ENCODE measurements around the gene TYW1. TPM values are rescaled to one million over a fixed set of nuclear protein-coding genes. Genes with fewer than 3 reads are reported as not detected.
"Not testable (repeated sequence)": the region's sequence is repeated elsewhere in the genome, so short reads cannot be mapped to it uniquely, and the experiment has no call there.

The TYW1 gene
- total RNA-seq, 4 donors from 2014 or later, result 19.9 to 34.5 (median 24.3) TPM

- TF ChIP-seq, protein P1, sequence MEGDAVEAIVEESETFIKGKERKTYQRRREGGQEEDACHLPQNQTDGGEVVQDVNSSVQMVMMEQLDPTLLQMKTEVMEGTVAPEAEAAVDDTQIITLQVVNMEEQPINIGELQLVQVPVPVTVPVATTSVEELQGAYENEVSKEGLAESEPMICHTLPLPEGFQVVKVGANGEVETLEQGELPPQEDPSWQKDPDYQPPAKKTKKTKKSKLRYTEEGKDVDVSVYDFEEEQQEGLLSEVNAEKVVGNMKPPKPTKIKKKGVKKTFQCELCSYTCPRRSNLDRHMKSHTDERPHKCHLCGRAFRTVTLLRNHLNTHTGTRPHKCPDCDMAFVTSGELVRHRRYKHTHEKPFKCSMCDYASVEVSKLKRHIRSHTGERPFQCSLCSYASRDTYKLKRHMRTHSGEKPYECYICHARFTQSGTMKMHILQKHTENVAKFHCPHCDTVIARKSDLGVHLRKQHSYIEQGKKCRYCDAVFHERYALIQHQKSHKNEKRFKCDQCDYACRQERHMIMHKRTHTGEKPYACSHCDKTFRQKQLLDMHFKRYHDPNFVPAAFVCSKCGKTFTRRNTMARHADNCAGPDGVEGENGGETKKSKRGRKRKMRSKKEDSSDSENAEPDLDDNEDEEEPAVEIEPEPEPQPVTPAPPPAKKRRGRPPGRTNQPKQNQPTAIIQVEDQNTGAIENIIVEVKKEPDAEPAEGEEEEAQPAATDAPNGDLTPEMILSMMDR (IDR thresholded peaks at IDR 0.05), result no peak
- DNase-seq (ENCODE audit: low spot score) (no peak), ATAC-seq (ENCODE audit: low FRiP score) (no peak)
Observed at GRCh38 chr7:67251986-67252558, 255.4 kb downstream of the TYW1 start.

- not testable (repeated sequence) for ATAC-seq (ENCODE audit: low FRiP score); DNase-seq (ENCODE audit: low spot score)
Observed at GRCh38 chr7:67255076-67255475, 258.4 kb downstream of the TYW1 start.

- not testable (repeated sequence) for ATAC-seq (ENCODE audit: low FRiP score); DNase-seq (ENCODE audit: low spot score)
Observed at GRCh38 chr7:67257779-67258178, 261.1 kb downstream of the TYW1 start.

DNA sequence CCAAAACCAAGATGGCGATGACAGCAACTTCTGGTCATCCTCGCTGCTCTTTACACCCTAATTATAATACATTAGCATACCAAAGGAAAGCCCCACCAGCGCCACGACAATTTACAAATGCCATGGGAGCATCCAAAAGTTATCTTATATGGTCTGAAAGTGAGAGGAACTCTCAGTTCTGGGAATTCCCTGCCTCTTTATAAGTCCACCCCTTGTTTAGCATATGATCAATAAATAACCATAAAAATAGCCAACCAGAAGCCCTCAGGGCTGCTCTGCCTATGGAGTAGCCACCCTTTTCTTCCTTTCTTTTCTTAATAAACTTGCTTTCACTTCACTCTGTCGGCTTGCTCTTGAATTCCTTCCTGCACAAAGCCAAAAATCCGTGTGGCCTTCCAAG lies 262.7 kb downstream of the TYW1 start:
- DNase-seq (ENCODE audit: low spot score); ATAC-seq (ENCODE audit: low FRiP score): not testable (repeated sequence)

DNA sequence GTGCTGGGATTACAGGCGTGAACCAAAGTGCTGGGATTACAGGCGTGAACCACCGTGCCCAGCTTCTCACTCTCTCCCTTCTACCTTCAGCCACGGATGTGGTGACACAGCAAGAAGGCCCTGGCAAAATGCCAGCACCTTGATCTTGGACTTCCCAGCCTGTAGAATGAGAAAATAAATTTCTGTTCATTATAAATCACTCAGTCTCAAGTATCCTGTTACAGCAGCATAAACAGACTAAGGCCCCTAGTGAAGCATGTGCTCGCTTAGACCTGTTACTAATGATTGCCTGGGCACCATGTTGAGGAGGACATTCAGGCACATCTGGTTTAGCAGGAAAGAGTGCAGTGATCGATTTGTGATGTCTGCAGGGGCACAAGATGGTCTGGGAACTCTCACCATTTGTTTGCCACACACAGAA lies 263.5 kb downstream of the TYW1 start:
- DNase-seq (ENCODE audit: low spot score); ATAC-seq (ENCODE audit: low FRiP score): not testable (repeated sequence)

DNA sequence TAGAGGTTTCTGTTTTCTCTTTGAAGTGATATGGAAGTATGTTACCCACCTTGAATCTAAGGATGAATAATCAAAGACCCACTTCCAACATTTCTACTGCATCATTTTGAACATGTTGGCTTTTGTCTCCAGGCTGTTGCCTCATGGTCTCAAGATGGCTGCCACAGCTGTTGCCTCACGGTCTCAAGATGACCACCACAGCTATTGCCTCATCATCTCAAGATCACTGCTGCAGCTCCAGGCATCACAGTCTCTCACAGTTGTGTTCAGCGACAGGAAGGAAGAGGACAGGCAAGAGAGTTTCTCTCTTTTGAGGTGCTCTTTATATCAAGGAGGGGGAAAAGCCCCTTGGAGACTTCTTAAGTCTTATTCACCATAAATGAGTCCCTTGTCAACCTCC lies 267.4 kb downstream of the TYW1 start:
- DNase-seq (ENCODE audit: low spot score); ATAC-seq (ENCODE audit: low FRiP score): not testable (repeated sequence)

DNA sequence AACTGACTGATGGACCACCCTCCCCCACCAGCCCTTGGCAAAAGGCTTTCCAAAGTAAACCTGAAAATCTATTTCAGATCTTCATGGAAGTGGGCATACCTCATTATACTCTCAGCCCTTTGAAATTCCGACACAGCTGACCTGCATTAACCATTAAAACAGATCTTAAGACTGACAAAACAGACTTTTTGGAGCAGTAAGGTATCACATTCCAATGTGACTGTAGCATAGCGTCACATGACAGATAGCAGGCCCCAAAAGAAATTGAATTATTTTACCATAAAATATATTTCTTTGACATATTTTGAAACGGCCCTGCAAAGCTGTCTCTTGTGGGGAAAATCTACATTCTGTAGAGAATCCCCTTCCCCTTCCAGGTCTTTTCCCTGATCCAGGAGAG lies 269.4 kb downstream of the TYW1 start:
- not testable (repeated sequence) for DNase-seq (ENCODE audit: low spot score); ATAC-seq (ENCODE audit: low FRiP score)

DNA sequence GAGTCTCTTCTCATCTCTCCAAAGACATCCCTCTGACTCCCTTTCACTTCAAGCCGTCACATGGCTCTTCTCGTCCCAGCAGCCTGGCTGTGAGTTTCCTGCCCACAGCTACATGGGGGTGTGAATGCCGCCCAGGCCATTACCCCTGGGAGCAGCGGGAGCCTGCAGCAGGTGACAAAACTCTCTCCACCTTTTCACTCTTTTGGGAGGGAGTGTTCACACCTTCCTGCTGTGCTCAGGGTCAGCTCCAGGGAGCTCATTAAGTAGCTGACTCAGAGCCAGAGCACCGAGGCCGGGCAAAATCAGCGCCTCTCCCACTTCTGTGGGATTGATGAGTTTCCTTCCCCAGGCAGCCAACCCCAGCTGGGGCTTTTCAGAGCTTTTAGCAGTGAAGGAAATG lies 271.3 kb downstream of the TYW1 start:
- TF ChIP-seq, protein P1 (IDR thresholded peaks at IDR 0.05), result no peak
- ATAC-seq (ENCODE audit: low FRiP score), result no peak
- DNase-seq (ENCODE audit: low spot score), result no peak

- DNase-seq (ENCODE audit: low spot score); ATAC-seq (ENCODE audit: low FRiP score): not testable (repeated sequence)
Observed at GRCh38 chr7:67269916-67270315, 273.3 kb downstream of the TYW1 start.

Small RNA genes within 50 kb of the gene (small RNA-seq; reads per million reads assigned to genes)
- gene AC073089.1 (not detected), gene MIR4650-1 (not detected), gene RN7SL43P (not detected)

Other genes with a start within 250 kb of the TYW1 start
- gene TMEM248, start 75.6 kb upstream of the TYW1 start, total RNA-seq, result 100 to 1,000 TPM in 3 of 4 donors, 10 to 100 TPM in 1; 98.1 to 111 (median 108) TPM
- 100 to 1,000 TPM in 3 of 4 donors, 10 to 100 TPM in 1; 90.3 to 159 (median 146) TPM for gene SBDS, start 1.2 kb upstream of the TYW1 start, total RNA-seq